Caki2 (cell line): Measurements from ENCODE around the gene PCNT. TPM values are rescaled to one million over a fixed set of nuclear protein-coding genes. Genes with fewer than 3 reads are reported as not detected.

Experiments
- DNase-seq: peaks from one replicate; pipeline ENCODE4 v3.0.0-alpha.2; 2015; ENCODE audit warnings: low read depth
- in situ Hi-C: cut with HindIII; loops from 2 replicates; pipeline ENCODE4 v1.10.0; 2016; ENCODE audit warnings: low sequenced_read_pairs, low pct_unique_long_range_greater_than_20kb, mixed read lengths
- total RNA-seq: library from RNA; depleted of rRNA; stranded (reverse); fragments of >200 nt; shearing (Covaris generic); gene quantifications from 2 replicates; pipeline ENCODE4 v1.2.3, GENCODE V29; 2014; ENCODE audit warnings: low replicate concordance

PCNT gene
- total RNA-seq, 1 experiment from 2014 or later, result 8.5 TPM

- no peak for DNase-seq
- in situ Hi-C loops, result no loop called here
Observed at GRCh38 chr21:46352913-46353312, 29.0 kb downstream of the PCNT start.

- DNase-seq, result no peak
- in situ Hi-C loops, result no loop called here
Observed at GRCh38 chr21:46354046-46354445, 30.1 kb downstream of the PCNT start.

- no peak for DNase-seq
- in situ Hi-C loops, result no loop called here
Observed at GRCh38 chr21:46354518-46354917, 30.6 kb downstream of the PCNT start.

GRCh38 chr21:46355161-46356004, 31.4 kb downstream of the PCNT start:
- no peak for DNase-seq
- in situ Hi-C loops, result no loop called here

GRCh38 chr21:46356005-46356338, 32.0 kb downstream of the PCNT start:
- in situ Hi-C loops, result no loop called here
- no peak for DNase-seq

- in situ Hi-C loops, result no loop called here
- no peak for DNase-seq
Observed at GRCh38 chr21:46356494-46357334, 32.8 kb downstream of the PCNT start.

GRCh38 chr21:46357335-46357604, 33.3 kb downstream of the PCNT start:
- DNase-seq, result no peak
- in situ Hi-C loops, result no loop called here

GRCh38 chr21:46357684-46358425, 33.9 kb downstream of the PCNT start:
- in situ Hi-C loops, result no loop called here
- no peak for DNase-seq

GRCh38 chr21:46361176-46361575, 37.2 kb downstream of the PCNT start:
- in situ Hi-C loops, result no loop called here
- DNase-seq, result peak; percentile 4

- in situ Hi-C loops, result no loop called here
- no peak for DNase-seq
Observed at GRCh38 chr21:46361935-46362334, 38.0 kb downstream of the PCNT start.

GRCh38 chr21:46362946-46363345, 39.0 kb downstream of the PCNT start:
- DNase-seq, result no peak
- in situ Hi-C loops, result no loop called here

- in situ Hi-C loops, result no loop called here
- DNase-seq, result no peak
Observed at GRCh38 chr21:46363698-46364097, 39.7 kb downstream of the PCNT start.

- no peak for DNase-seq
- in situ Hi-C loops, result no loop called here
Observed at GRCh38 chr21:46366091-46366490, 42.1 kb downstream of the PCNT start.

- in situ Hi-C loops, result no loop called here
- no peak for DNase-seq
Observed at GRCh38 chr21:46366561-46366960, 42.6 kb downstream of the PCNT start.

- no peak for DNase-seq
- in situ Hi-C loops, result no loop called here
Observed at GRCh38 chr21:46366966-46367365, 43.0 kb downstream of the PCNT start.

GRCh38 chr21:46368533-46369285, 44.8 kb downstream of the PCNT start:
- in situ Hi-C loops, result no loop called here
- no peak for DNase-seq

GRCh38 chr21:46369520-46370235, 45.7 kb downstream of the PCNT start:
- no peak for DNase-seq
- in situ Hi-C loops, result no loop called here
